ENCODE results near the gene CARD19. TPM values are rescaled to one million over a fixed set of nuclear protein-coding genes. Genes with fewer than 3 reads are reported as not detected.

Gene CARD19
- total and polyA plus RNA-seq, 8 donors, result 4.3 to 20.4 (median 8.1) TPM

- no peak for FAIRE-seq
- H3K27ac ChIP-seq, result no peak overlapping the region
Measured at GRCh38 chr9:93111371-93112115, 15.5 kb downstream of the CARD19 start.

GRCh38 chr9:93112116-93112863, 16.3 kb downstream of the CARD19 start:
- Histone ChIP-seq H3K36me3 (no peaks in the 10 kb centered on the region), H3K9me3 (no peaks in the 10 kb centered on the region), H3K4me3 (no peak overlapping the region), H3K4me1 (no peaks in the 10 kb centered on the region), H3K27me3 (no peaks in the 10 kb centered on the region), H3K27ac (no peak overlapping the region)
- FAIRE-seq (no peak), ATAC-seq (no peak), DNase-seq (peak in 4 of 6 donors; percentile 18 to 69 (median 32))
- TF ChIP-seq CTCF (IDR thresholded peaks at IDR 0.05), result no peak
- intact Hi-C loops (cut with DNase I), result no loop called here
- WGBS, 2 donors, result 80 to 82% methylated on average over 15 of the region's 15 CpGs

More at GRCh38 chr9:93111371-93112115, 15.5 kb downstream of the CARD19 start:
- peak in 4 of 6 donors; percentile 13 to 63 (median 38) for DNase-seq
- 89 to 95% methylated on average over 18 of the region's 18 CpGs for WGBS, 2 donors
- ATAC-seq, result no peak
- H3K9me3 ChIP-seq, result no peaks in the 10 kb centered on the region
- H3K4me1 ChIP-seq, result no peaks in the 10 kb centered on the region
- intact Hi-C loops (cut with DNase I), result no loop called here
- no peaks in the 10 kb centered on the region for H3K27me3 ChIP-seq
- H3K36me3 ChIP-seq, result no peaks in the 10 kb centered on the region
- no peak overlapping the region for H3K4me3 ChIP-seq
- no peak for TF ChIP-seq CTCF (IDR thresholded peaks at IDR 0.05)

GRCh38 chr9:93112864-93113389, 16.9 kb downstream of the CARD19 start:
- H3K9me3 ChIP-seq, result no peaks in the 10 kb centered on the region
- no peaks in the 10 kb centered on the region for H3K27me3 ChIP-seq
- no peak for TF ChIP-seq CTCF (IDR thresholded peaks at IDR 0.05)
- peak in 2 of 6 donors; percentile 15 to 57 for DNase-seq
- intact Hi-C loops (cut with DNase I), result no loop called here
- no peaks in the 10 kb centered on the region for H3K36me3 ChIP-seq
- H3K4me1 ChIP-seq, result no peaks in the 10 kb centered on the region
- no peak overlapping the region for H3K4me3 ChIP-seq
- FAIRE-seq, result no peak
- no peak overlapping the region for H3K27ac ChIP-seq
- WGBS, 2 donors, result 86 to 89% methylated on average over 13 of the region's 13 CpGs
- no peak for ATAC-seq

- H3K9me3 ChIP-seq, result no peaks in the 10 kb centered on the region
- TF ChIP-seq CTCF (IDR thresholded peaks at IDR 0.05), result no peak
- ATAC-seq (no peak), DNase-seq (peak in 4 of 6 donors; percentile 21 to 59 (median 40)), FAIRE-seq (no peak)
- no peaks in the 10 kb centered on the region for H3K27me3 ChIP-seq
- peak overlapping the region in 1 of 4 donors; percentile 17 for H3K27ac ChIP-seq
- H3K4me3 ChIP-seq, result no peak overlapping the region
- WGBS, 2 donors, result 84 to 91% methylated on average over 16 to 17 of the region's 17 CpGs
- intact Hi-C loops (cut with DNase I), result no loop called here
- H3K4me1 ChIP-seq, result no peaks in the 10 kb centered on the region
- no peaks in the 10 kb centered on the region for H3K36me3 ChIP-seq
Measured at GRCh38 chr9:93114169-93114983, 18.4 kb downstream of the CARD19 start.

Data from pancreas (tissue), 10 donors.